Middle frontal gyrus (tissue), 1 donor: ENCODE measurements around the gene ZXDC.

ENCODE experiments used
- DNase-seq: peaks from one replicate; pipeline ENCODE4 v3.0.0-alpha.2; 2015; ENCODE audit warnings: low spot score; ENCODE audit errors: extremely low spot score

ZXDC gene

DNA sequence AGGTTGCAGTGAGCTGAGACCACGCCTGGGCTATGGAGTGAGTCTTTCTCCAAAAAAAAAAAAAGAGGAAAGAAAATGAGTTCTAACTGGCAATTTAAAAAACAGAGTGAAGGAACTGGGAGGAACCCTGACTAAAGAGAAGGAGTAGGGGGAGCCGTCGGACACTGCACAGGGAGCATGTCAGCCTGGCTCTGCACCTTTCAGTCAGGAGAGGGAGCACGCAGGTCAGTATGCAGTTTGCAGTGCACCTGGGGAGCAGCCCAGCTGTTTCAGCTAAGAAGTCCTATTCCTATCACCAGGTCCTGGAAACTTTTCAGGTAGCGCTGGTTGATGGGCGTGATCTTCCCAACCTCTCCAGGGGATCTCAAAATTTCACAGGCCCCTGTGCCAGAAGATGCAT lies 14.9 kb upstream of the ZXDC start:
- DNase-seq, result no peak

DNA sequence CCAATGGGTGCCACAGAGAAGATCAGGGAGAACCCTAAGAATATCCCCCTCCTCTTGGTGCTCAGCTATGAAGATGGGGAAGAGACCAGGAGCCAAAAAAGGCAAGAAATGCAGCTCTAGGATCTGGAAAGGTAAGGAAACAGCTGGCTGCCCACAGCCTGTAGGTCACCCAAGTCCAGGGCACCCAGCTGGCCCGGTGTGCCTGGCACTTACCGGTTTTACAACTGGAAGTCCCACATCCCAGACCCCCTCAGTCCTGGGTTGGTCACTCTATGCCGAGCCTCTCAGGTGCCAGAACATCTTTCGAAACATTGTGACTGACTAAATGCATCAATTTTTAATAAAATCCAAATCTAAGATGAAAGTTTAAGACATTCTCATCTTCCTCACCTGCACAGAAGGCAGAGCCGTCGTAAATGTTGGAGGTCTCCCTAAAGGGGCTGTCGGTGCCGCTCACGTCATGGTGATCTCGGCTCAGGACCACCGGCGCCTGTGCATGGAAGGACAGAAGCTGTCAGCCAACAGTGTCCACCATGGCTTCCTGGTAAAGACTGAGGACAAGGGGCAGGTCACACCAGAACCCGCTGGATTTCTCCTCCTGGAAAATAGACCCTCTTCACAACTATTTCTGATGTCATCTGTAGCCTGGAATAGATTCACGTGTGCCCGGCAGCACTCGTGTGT lies 13.3 kb upstream of the ZXDC start:
- no peak for DNase-seq

DNA sequence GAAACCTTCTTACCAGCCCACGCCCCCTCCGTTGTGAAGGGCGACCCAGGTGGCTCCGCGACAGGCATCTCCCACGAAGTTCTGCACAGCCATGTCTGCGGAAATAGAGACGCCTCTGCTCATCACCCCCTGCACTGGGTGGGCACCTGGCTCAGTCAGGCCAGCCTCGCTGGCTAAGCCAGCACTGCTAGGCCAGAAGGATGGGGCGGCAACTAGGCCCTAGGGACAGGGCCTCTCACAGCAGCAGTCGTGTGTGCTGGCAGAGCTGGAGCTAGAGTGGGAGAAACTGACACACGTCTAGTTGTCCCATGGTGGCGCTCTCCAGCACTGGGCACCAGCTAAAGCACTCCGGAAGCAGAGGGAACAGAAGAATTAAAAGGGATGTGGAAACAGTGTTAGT lies 12.5 kb upstream of the ZXDC start:
- no peak for DNase-seq

DNA sequence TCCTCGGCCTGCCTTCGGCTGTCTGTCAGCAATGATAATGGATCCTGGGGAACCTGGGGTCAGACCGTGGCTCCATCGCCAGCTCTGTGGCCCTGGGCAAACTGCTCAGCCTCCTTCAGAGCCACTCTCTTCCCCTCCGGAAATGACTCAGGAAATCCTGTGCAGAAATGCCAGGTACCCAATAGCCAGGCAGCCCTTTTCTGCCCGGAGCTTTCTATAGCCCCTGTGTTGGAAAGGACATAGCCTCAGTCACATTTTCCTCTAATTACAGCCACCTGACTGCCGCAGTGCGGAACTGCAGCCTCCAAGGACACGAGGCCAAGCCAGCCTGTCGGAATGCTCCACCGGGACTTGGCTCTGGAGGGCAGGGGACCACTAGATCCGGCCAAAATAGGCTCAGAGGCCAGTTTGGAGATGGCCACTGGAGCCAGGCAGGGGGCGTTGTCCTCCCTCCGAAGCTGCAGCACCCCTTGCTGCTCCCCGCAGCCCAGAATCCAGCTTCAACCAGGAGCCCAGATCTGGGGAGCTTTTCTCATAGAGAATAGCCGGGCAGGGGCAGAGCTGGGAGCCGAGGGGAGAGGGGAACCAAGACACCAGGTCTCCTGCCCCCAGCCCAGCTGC lies 11.6 kb upstream of the ZXDC start:
- no peak for DNase-seq

DNA sequence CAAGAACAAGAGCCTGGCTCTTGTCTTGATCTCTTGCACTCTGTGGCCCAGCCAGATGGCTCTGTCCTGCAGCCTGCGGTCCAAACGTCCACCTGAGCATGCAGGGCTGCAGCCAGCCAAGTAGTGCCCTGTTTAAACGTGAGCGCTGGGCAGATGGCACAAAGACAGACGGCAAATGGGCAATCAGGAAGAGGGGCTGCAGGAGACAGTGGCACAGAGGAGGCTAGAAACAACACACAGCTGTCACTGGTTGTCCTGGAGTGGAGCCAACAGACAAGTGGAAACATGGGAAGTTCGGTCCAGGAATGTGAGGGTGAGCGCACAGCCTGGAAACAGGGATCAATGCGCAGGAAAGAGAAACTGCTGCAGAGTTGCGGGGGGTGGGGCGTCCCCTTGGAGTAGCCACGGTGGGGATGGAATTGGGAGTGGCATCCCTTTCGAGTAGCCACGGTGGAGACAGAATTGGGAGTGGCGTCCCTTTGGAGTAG lies 10.7 kb upstream of the ZXDC start:
- no peak for DNase-seq

DNA sequence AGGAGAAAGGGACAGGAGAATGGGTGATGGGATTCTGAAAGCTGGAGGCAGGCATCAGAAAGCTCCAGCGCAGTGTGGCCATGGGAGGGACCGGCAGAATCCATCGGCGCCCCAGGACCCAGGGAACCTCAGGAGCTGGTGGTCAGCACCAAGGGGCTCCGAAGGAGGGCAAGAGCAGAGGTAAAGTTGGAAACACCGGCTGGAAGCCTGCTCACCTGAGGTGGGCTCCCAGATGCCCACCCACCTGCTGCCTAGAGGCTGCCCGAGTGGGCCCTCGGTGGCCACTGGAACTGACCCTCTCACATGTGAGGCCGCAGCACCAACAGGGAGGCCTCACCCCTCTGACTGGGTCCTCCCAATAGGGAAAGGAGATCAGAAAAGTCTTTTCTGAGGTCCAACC lies 10.3 kb upstream of the ZXDC start:
- no peak for DNase-seq

DNA sequence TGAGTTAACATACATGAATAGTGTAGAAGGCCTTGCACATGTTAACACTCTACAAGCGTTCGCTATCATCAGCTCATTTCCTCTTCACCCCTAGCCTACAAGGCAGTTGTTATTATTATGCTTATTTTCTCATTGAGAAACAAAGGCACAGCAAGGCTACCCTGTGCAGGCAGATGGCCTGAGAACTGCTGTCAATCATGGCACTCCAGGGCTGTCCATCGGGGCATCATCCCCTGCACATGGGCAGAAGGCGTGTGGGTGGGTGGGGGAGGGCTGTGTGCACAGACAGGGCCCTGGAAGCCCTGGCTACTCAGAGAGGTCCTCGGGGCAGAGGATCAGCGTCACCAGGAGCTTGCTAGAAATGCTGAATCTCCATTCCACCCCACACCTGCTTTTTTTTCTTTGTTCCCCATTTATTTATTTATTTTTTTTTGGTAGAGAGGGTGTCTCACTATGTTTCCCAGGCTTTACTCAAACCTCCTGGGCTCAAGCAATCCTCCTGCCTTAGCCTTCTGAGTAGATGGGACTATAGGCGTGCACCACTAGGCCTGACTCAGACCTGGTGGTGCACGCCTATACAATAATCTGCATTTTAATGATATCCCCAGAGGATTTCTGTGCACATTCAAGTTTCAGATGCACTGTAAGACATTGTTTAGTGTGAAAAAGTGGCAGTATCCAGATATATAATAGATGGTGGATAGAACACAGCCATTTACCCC lies 9.6 kb upstream of the ZXDC start:
- DNase-seq, result no peak

DNA sequence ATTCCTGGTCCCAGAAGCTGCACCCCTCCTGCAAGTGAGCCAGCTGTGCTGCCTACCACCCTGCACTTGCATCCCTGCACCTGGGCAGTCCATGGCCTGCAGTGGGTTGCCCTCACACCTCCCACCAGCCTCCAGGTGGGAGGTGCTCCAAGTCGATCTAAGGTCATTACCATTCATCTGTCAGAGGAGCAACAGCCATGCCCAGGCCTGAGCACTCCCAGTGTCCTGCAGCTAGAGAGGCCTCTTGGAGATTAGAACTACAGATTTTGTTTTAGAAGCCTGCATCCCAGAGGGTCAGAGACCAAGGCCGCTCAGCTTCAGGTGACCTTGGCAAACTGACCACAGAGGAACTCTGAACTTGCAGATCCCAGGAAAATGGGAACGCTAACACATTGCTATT lies 9.0 kb upstream of the ZXDC start:
- DNase-seq, result no peak

DNA sequence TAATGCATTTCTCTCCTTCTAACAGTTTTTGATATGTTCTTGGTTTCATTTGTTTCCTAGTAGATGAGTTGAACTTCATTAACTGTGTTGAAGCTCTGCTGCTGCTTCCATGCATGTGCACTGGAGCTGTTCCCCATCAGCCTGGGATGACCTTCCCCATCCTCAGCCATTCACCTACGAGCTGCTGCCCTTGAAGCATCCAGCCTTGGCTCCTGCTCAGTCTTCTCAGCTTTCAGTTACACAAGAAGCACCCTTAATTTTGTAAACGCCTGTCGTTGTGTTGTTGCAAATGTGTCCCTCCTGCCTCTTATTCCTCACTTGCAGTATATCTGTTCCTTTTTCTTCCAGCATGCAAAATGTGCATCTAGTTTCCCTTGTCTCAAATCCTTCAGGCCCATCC lies 8.5 kb upstream of the ZXDC start:
- no peak for DNase-seq

DNA sequence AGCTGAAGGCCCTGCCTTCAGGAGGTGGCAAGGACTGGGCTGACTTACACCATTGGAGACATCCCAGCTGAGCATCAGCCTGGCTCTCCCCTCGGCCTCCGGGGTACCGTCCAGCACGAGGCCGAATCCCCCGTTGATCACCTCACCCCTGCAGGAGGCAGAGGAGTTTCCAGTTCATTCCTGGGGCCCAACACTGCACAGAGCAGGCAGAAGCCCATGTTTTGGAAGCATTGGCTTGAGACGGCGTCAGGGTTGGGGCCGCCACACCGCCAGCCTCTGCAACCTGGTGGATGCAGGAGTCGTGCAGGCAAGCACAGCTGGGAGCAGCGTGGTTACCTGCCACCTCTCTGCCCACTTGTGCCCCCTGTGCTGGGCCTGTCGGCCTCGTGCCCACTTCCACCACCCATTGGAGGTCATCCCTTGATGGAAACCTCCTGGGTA lies 7.7 kb upstream of the ZXDC start:
- DNase-seq, result no peak

DNA sequence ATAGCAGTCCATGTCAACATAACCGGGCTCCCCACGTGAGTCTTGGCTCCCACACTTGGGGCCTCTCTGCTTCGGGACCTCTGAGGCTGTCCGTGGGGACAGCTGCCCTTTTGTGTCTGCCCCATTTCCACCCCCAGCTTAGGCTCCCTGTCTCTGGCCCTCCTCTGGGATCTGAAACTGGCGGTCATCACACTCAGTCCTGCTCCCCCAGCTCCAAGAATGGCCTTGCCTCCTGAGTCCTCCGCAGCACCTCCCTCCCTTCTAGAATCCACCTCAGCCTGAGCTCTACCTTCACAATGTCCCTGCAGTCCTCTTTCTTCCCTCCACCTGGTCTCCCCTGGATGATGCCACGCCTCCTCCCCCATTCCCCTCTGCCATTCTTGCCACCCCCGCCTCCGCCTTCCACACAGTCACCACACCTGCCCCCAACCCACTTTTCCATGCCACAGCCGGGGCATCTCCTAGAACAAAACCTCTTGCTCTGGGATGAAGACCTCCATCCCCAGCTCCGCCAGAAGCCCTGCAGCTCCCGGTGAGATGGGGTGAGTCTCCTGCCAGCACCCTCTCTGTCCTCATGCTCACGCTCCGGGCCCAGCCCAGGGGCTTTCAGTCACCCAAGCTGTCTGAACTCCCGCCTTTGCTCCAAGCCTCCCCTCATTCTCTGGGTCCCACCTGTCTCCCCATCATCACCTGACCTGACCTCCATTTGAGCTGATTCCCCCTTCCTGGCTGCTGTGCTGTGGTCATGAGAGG lies 7.0 kb upstream of the ZXDC start:
- no peak for DNase-seq

DNA sequence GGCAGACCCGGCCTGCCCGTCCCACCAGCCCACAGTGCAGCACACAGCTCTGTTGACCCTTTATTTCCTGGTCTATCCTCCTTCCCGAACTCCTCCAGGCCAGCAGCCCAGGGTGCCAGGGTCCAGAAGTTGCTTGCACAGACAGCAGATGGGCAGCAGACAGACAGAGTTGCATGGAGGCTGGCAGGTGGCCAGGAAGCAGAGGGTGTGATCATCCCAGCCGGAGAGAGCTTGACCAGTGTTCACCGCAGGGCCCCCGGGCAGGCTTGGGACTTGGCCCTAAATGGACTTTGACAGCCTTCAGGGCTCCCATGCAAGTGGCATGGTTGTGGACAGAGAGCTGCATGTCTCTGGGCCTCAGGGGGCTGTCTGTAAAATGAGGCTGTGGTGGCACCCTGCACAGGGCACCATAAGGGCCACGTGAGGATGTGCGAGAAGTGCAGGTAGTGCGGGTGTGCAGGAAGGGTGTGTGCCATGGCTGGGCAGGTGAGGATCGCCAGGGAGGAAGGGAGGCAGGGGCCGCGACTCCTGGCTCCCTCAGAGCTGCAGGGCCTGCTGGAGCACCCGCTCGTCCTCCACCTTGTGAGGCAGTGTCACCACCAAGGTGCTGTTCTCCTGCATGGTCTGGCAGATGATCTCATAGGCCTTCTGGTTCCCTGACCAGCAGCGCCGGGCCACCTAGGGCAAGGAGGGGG lies 6.3 kb upstream of the ZXDC start:
- DNase-seq, result no peak

DNA sequence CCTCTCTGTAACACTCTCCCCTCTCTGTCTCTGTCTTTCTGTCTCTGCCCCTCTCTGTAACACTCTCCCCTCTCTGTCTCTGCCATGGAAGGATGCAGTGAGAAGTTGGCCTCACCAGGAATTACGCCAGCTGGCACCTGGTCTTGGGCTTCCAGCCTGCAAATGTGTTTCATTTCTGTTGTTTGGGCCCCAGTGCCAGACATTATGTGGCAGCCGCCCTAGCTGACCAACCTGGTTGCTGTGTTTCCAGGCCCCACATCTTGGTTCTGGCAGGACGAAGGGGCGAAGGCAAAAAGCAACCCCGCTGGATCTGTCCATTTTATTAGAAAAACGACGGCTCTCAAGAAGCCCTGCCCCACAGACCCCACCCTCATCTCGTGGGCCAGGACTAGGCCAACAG lies 5.2 kb upstream of the ZXDC start:
- DNase-seq, result no peak

DNA sequence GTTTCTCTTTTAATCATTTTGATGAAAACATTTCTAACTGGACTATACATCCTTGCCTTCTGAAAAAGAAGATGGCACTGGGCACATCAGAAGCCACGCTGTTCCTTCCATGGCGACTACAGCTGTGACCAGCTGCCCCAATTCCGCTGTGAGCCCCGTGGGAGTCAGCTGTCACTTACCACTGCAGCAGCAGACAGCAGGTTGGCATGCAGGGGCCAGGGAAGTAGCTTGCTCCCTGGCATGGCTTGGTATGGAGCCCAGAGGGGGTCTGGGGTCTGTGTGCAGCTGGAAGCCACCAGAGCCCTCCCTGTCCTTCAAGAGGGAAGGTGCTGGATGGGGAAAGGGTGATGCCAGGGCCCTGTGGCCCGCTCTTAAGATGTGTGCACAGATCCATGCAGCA lies 4.5 kb upstream of the ZXDC start:
- DNase-seq, result no peak

DNA sequence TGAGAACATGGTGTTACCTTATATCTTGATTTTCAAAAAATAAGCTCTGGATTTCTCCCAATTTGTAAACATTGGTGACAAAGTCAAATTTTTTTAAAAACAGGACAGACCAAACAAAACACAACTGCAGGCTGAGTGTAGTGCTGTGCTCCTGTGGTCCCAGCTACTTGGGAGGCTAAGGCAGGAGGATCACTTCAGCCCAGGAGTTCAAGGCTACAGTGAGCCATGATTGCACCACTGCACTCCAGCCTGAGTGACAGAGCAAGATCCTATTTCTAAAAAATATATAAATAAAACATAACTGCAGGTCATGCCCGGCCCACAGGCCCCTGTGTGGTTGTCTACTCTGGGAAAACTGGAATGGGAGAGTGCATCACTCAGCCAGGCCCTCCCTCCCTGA lies 4.0 kb upstream of the ZXDC start:
- DNase-seq, result no peak

DNA sequence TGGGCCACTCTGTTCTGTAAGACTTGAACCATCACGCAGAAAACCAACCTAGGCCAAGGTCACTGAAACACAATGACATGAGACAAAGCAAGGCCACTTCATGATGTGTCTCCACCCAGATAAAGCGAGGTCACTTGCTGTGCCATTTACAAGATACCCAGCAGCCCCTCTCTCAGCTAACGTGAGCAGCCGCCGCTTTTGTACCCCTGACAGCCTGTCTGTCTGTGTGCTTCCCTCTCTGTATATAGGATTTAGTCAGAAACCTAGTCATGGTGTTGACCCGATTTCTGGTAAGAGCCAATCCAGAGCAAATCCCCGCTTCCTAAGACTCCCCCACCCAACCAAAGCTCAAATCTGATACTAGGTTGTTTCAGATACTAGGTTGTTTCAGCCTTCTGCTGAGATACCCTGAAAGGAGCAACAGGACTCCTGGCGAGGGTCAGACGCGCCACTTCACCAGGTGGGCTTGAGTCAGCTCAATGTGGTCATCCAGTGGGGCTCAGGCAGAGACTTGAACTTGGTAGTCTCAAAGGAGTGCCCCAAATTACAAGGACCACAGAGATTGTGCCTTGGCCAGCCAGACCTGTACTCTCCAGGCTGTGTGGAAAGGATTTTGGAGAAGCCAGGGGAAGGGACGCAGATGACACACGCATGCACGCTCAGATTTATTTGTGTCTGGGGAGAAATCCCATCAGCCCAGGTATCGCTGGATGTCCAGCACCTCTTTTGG lies 3.1 kb upstream of the ZXDC start:
- no peak for DNase-seq

DNA sequence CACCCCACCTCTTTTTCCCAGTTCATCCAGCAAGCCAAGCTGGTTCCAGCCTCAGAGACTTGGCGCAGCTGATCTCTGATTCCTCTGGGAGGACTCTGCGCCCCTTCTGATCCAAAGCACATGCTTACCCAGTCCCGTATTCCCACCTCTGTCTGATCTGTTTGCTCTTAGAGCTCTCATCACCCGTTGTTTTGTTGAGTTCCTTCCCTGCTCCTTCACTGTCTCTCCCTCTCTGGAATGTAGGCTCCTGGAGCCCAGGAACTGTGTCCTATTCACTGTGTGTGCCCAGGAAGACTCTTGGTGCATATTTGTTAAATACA lies 1.3 kb upstream of the ZXDC start:
- DNase-seq, result no peak

DNA sequence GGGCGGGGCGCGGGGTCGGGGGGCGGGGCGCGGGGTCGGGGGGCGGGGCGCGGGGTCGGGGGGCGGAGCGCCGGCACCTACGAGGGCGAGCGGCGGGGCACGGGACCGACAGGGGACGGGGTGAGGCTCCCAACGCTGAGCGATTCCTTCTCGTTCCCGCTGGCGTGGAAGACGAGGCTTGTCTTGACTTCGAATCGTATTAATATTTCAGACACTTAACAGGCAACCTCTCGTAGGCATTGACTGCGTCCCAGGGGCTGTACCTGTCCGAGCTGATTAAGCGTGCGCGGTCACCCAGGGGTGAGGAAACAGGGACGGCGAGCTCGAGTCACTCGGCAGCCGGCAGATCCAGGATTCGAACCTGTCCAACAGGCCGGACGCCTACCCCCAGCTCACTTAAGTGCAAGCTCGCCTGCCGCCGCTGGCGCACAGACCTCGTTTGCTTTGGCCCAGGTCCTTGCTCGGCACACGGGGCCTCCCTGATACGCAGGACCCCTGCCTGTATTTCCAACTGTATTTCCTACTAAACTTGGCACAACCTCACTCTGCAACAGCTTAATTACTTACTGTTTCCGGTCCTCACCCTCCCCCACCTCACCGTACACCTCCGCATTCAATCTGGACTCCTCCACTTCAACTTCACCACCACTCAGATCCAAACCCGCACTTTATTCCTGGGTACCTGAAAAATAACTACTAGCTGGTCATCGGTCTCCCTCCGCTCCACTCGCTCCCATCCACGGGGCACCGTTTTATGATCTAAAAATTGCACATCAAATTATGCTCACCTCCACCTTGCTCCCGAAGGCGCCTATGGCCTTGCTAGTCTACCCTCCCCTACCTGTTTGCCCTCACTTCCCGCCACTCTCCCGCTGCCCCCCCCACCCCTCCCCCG lies 722 bp upstream of the ZXDC start:
- DNase-seq, result no peak

DNA sequence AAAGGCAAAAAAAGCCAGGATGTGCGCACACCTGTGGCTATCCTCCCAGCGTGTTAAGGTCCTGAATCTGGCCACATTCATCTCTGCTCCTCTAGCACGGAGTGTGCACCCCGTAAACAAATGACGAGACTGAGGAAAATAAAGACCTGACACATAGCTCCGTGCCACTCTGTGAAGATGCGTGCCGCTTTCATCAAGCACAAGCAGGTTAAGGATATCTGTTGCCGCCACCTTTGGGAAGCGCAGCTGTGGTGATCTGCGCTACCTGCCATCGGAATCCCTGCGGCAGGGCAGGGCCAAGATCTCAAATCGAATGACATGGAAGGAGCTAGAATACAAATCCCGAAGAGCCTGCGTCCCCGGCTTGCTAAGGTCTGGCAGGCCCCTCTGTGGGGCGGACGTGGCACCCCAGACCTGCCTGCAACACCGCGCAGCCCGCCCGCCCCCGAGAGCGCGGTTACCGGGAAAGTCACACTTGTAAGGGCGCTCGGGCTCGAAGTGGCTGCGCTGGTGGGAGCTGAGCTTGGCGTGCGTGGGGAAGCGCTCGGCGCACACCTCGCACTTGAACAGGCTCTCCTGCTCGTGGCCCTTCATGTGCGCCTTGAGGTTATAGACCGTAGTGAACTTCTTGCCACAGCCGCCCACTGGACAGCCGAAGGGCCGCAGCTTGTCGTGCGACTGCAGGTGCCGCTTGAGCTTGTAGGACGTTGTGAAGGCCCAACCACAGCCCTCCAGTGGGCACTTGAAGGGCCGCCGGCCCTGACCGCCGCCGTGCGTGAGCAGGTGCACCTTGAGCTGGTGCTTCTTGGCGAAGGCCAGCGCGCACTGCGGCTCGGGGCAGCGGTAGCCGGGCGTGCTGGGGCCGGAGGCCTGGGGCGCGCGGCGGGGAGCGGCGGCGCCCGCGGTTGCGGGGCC lies 936 bp downstream of the ZXDC start:
- DNase-seq, result no peak
